ENCODE measurements around the gene OPALIN.

Gene OPALIN

GRCh38 chr10:96358851-96359540 lies at the start of gene OPALIN:
OPALIN (minus strand) TSS chr10:96359002; CDS start chr10:96358896, 106 bp downstream.
- no peak for DNase-seq

GRCh38 chr10:96408201-96408600 lies 49.4 kb upstream of the OPALIN start:
- no peak for DNase-seq

GRCh38 chr10:96407560-96408069 lies 48.8 kb upstream of the OPALIN start:
- no peak for DNase-seq

- no peak for DNase-seq
Measured at GRCh38 chr10:96406091-96406490, 47.3 kb upstream of the OPALIN start.

GRCh38 chr10:96402417-96403305 lies 43.9 kb upstream of the OPALIN start:
- no peak for DNase-seq

GRCh38 chr10:96401036-96401435 lies 42.2 kb upstream of the OPALIN start:
- no peak for DNase-seq

- DNase-seq = no peak
Measured at GRCh38 chr10:96400465-96400864, 41.7 kb upstream of the OPALIN start.

- no peak for DNase-seq
Measured at GRCh38 chr10:96397902-96398301, 39.1 kb upstream of the OPALIN start.

GRCh38 chr10:96395931-96396877 lies 37.4 kb upstream of the OPALIN start:
- DNase-seq = peak; percentile 61 to 73

GRCh38 chr10:96390460-96390864 lies 31.7 kb upstream of the OPALIN start:
- no peak for DNase-seq

GRCh38 chr10:96389785-96390184 lies 31.0 kb upstream of the OPALIN start:
- DNase-seq = no peak

GRCh38 chr10:96387601-96388000 lies 28.8 kb upstream of the OPALIN start:
- no peak for DNase-seq

- no peak for DNase-seq
Measured at GRCh38 chr10:96387161-96387560, 28.4 kb upstream of the OPALIN start.

- DNase-seq = no peak
Measured at GRCh38 chr10:96384506-96384905, 25.7 kb upstream of the OPALIN start.

- DNase-seq = no peak
Measured at GRCh38 chr10:96380821-96381220, 22.0 kb upstream of the OPALIN start.

- no peak for DNase-seq
Measured at GRCh38 chr10:96379758-96380157, 21.0 kb upstream of the OPALIN start.

GRCh38 chr10:96378741-96379140 lies 19.9 kb upstream of the OPALIN start:
- no peak for DNase-seq

GRCh38 chr10:96377816-96378294 lies 19.1 kb upstream of the OPALIN start:
- no peak for DNase-seq

- no peak for DNase-seq
Measured at GRCh38 chr10:96376483-96376882, 17.7 kb upstream of the OPALIN start.

- peak; percentile 89 to 91 for DNase-seq
Measured at GRCh38 chr10:96374985-96375830, 16.4 kb upstream of the OPALIN start.

GRCh38 chr10:96374639-96374984 lies 15.8 kb upstream of the OPALIN start:
- DNase-seq = no peak

- no peak for DNase-seq
Measured at GRCh38 chr10:96374004-96374403, 15.2 kb upstream of the OPALIN start.
